SK-N-SH (cell line): ENCODE results near the gene IQGAP2. TPM values are rescaled to one million over a fixed set of nuclear protein-coding genes. Genes with fewer than 3 reads are reported as not detected.

Experiments used
- CTCF ChIA-PET: fragments of 300-600, 350-600 bp; formaldehyde crosslinking; extraction: SDS; loops from one replicate; lab custom pipeline; 2021; lab: Yijun Ruan, JAX
- POLR2A ChIA-PET: fragments of 350-600 bp; sonication (Branson Sonifier 250); formaldehyde crosslinking; extraction: SDS; loops from one replicate; lab custom pipeline; 2020; ENCODE audit warnings: antibody characterized with exemption, inconsistent platforms; lab: Yijun Ruan, JAX
- DNase-seq: peaks from one replicate; pipeline ENCODE4 v3.0.0; 2012
- H2AFZ ChIP-seq: fragments of 200-600 bp; sonication (generic); 2 replicates; pipeline ENCODE4 v1.8.1; 2016; ENCODE audit warnings: antibody characterized with exemption, mild to moderate bottlenecking, low read depth
- H3F3A ChIP-seq: fragments of 200-600 bp; sonication (generic); replicated peaks from 2 replicates; pipeline ENCODE3; 2016; ENCODE audit warnings: antibody characterized with exemption, mild to moderate bottlenecking; ENCODE audit not compliant: insufficient read depth
- H3K27ac ChIP-seq, 2 experiments: fragments of 200-500 bp in 1 of 2; fragments of 200-600 bp in 1 of 2; sonication (Bioruptor generic) in 1 of 2; sonication (generic), shearing (Covaris generic) in 1 of 2; 2 replicates each; pipeline versions ENCODE4 v1.5.1 to v1.6.1; 2014 to 2016; ENCODE audit warnings: low read depth in 2 of 2, inconsistent platforms in 1 of 2, low read length in 1 of 2, mild to moderate bottlenecking in 1 of 2, mixed read lengths in 1 of 2
- H3K27me3 ChIP-seq: fragments of 200-600 bp; sonication (generic), shearing (Covaris generic); 2 replicates; pipeline ENCODE4 v1.6.1; 2016; ENCODE audit warnings: mixed run types; ENCODE audit not compliant: insufficient read depth
- H3K36me3 ChIP-seq, 2 experiments: fragments of 200-500 bp in 1 of 2; fragments of 200-600 bp in 1 of 2; sonication (Bioruptor generic) in 1 of 2; sonication (generic) in 1 of 2; replicated peaks in 1 of 2; 2 replicates each; pipeline versions ENCODE3 to v1.5.1; 2014 to 2016; ENCODE audit warnings: low read length in 1 of 2, mild to moderate bottlenecking in 1 of 2; ENCODE audit not compliant: insufficient read depth in 2 of 2, control insufficient read depth in 1 of 2
- H3K4me1 ChIP-seq, 2 experiments: fragments of 200-500 bp in 1 of 2; fragments of 200-600 bp in 1 of 2; sonication (Bioruptor generic) in 1 of 2; sonication (generic), shearing (Covaris generic) in 1 of 2; 2 replicates each; pipeline versions ENCODE4 v1.5.1 to v1.6.1; 2014 to 2016; ENCODE audit warnings: low read depth in 1 of 2, low read length in 1 of 2, mixed run types in 1 of 2; ENCODE audit not compliant: insufficient read depth in 2 of 2, control insufficient read depth in 1 of 2
- H3K4me2 ChIP-seq: fragments of 200-600 bp; sonication (generic), shearing (Covaris generic); 2 replicates; pipeline ENCODE4 v1.6.1; 2017; ENCODE audit warnings: mixed run types
- H3K4me3 ChIP-seq, 2 experiments: fragments of 200-500 bp in 1 of 2; fragments of 200-600 bp in 1 of 2; sonication (Bioruptor generic) in 1 of 2; sonication (generic), shearing (Covaris generic) in 1 of 2; 2 replicates each; pipeline versions ENCODE4 v1.5.1 to v1.8.1; 2014 to 2016; ENCODE audit warnings: low read depth in 2 of 2, inconsistent platforms in 1 of 2, low read length in 1 of 2, mild to moderate bottlenecking in 1 of 2, mixed read lengths in 1 of 2, moderate library complexity in 1 of 2
- H3K79me2 ChIP-seq: fragments of 200-600 bp; sonication (generic); 2 replicates; pipeline ENCODE4 v1.8.1; 2017; ENCODE audit warnings: mild to moderate bottlenecking; ENCODE audit not compliant: insufficient read depth
- H3K9ac ChIP-seq: fragments of 200-600 bp; sonication (generic); 2 replicates; pipeline ENCODE4 v1.6.1; 2017; ENCODE audit warnings: mixed run types
- H3K9me2 ChIP-seq: fragments of 200-600 bp; sonication (generic); 2 replicates; pipeline ENCODE4 v1.6.1; 2017; ENCODE audit warnings: mixed run types
- H3K9me3 ChIP-seq: fragments of 200-600 bp; sonication (generic); 2 replicates; pipeline ENCODE4 v1.6.1; 2017; ENCODE audit warnings: mixed run types, mild to moderate bottlenecking, moderate library complexity
- H4K20me1 ChIP-seq: fragments of 200-600 bp; sonication (generic); 2 replicates; pipeline ENCODE4 v1.6.1; 2017; ENCODE audit warnings: mild to moderate bottlenecking, mixed run types; ENCODE audit not compliant: insufficient read depth
- ELF1 ChIP-seq: IDR thresholded peaks from 2 replicates; pipeline ENCODE4 v1.4.0; 2012
- EP300 ChIP-seq, 2 experiments: IDR thresholded peaks; 2 replicates each; pipeline versions ENCODE4 v1.4.0 to v1.6.1; 2012; ENCODE audit warnings: borderline replicate concordance in 1 of 2, low read depth in 1 of 2, low read length in 1 of 2
- EZH2phosphoT487 ChIP-seq: fragments of 200-600 bp; sonication (generic); IDR thresholded peaks from 2 replicates; pipeline ENCODE4 v1.6.1; 2017; ENCODE audit warnings: low read depth, mixed run types, mild to moderate bottlenecking, antibody characterized with exemption, moderate library complexity, borderline replicate concordance
- FOSL2 ChIP-seq: IDR thresholded peaks from 2 replicates; pipeline ENCODE4 v1.4.0; 2012; ENCODE audit warnings: low read depth, mild to moderate bottlenecking, moderate library complexity, borderline replicate concordance
- FOXJ3 ChIP-seq: sonication (generic); formaldehyde crosslinking; IDR thresholded peaks from 2 replicates; pipeline ENCODE4 v1.5.1; 2020; ENCODE audit warnings: mild to moderate bottlenecking, missing genetic modification reagents
- JUND ChIP-seq: IDR thresholded peaks from 2 replicates; pipeline ENCODE4 v1.4.0; 2012
- NFIC ChIP-seq: IDR thresholded peaks from 2 replicates; pipeline ENCODE4 v1.4.0; 2012; ENCODE audit warnings: borderline replicate concordance
- RAD21 ChIP-seq: IDR thresholded peaks from 2 replicates; pipeline ENCODE4 v1.6.1; 2012; ENCODE audit warnings: mild to moderate bottlenecking, low read length
- TAF1 ChIP-seq: IDR thresholded peaks from 2 replicates; pipeline ENCODE4 v1.6.1; 2012; ENCODE audit warnings: low read depth, mild to moderate bottlenecking, low read length, moderate library complexity, borderline replicate concordance
- TCF12 ChIP-seq: IDR thresholded peaks from 2 replicates; pipeline ENCODE4 v1.4.0; 2012
- WGBS: methylation state at CpG from one replicate; pipeline ENCODE4 v1.1.6; 2017; ENCODE audit warnings: low lambda C conversion rate; 5-methylcytosine and 5-hydroxymethylcytosine counted together
- polyA plus RNA-seq, 3 experiments: library from polyadenylated mRNA; depleted of rRNA; stranded (reverse); fragments of >200 nt; gene quantifications; 2 replicates each; pipeline ENCODE4 v1.2.3, GENCODE V29; 2012
- TF ChIP-seq, protein P1 (sequence below): IDR thresholded peaks from 2 replicates; pipeline ENCODE4; 2012
- TF ChIP-seq, protein P2 (sequence below): IDR thresholded peaks from 2 replicates; pipeline ENCODE4 v1.6.1; 2012; ENCODE audit warnings: mild to moderate bottlenecking, low read depth, low read length, moderate library complexity
- TF ChIP-seq, protein P3 (sequence below): IDR thresholded peaks from 2 replicates; pipeline ENCODE4 v1.4.0; 2012; ENCODE audit warnings: low read depth, borderline replicate concordance

The IQGAP2 gene
- polyA plus RNA-seq, 1 of the 3 experiments (the other 2 are of a cell fraction), result 2.1 TPM

DNA sequence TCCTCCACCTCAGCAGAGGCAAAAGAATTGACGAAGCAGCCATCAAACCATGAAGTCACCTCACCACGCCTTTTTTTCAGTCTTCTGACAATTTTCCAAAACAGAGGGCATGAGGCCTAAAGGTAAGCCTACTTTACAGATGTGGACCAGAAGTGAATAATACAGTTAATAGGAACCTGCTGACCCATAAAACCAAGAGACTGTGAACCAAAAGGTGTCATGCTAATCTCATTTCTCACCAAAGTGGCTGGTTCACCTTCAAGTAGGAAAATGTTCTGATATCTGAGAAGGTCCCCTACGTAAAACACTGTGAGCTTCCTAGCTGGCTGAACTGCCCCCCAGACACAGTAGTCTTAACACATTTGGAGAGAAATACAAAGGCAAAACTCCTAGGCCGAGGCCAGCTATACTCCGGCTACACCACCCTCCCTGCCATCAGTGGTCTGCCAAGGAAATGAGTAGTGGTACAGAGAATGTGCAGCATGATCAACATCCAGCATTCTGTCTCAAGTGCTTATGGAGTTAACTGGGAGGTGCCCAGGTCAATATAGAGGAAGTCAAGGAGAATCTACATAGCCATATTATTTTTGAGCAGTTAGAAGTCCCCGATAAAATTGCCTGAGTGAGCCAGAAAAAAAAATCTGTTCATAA, 239.4 kb downstream of the IQGAP2 start:
- no peaks in the 10 kb centered on the region for H3K36me3 ChIP-seq
- no peaks in the 10 kb centered on the region for H3K27me3 ChIP-seq
- ChIA-PET POLR2A (no interaction called here), CTCF (interaction anchor here (0.6 to 1.4 kb wide), 9 partner anchors 16 to 203 kb away, joined by 3 to 8 read pairs (median 3); no protein-coding TSS in a partner anchor)
- H3K9me3 ChIP-seq, result no peaks in the 10 kb centered on the region
- H3K79me2 ChIP-seq, result no peaks in the 10 kb centered on the region
- no peak for DNase-seq
- no peaks in the 10 kb centered on the region for H3F3A ChIP-seq
- no peaks in the 10 kb centered on the region for H4K20me1 ChIP-seq
- H2AFZ ChIP-seq, result peak overlapping the region; percentile 72
- 0 out of 2 replicates have a peak overlapping the region, but pooled peaks have one; percentile 8 for H3K9ac ChIP-seq
- H3K27ac ChIP-seq, result peak overlapping the region; percentile 34 to 39; a peak in 3 of 4 replicates
- no peaks in the 10 kb centered on the region for H3K9me2 ChIP-seq
- WGBS, result 74% methylated on average over 6 of the region's 6 CpGs
- no peak overlapping the region for H3K4me3 ChIP-seq
- TF ChIP-seq ELF1 (no peak), TCF12 (peak; percentile 66; the same call in 1 of the 2 replicates), TAF1 (no peak), EP300 (IDR thresholded peaks at IDR 0.05; ENCODE audit: borderline replicate concordance in 1 of 2, low read depth in 1 of 2, low read length in 1 of 2) (0 out of 4 replicates have a peak, but pooled peaks of 1 of the 2 experiments have one; percentile 27), RAD21 (no peak), JUND (peak; percentile 30; the same call in 1 of the 2 replicates), EZH2phosphoT487 (no peak), FOXJ3 (no peak), NFIC (no peak; the same call in 1 of the 2 replicates), FOSL2 (peak; percentile 39; the same call in 1 of the 2 replicates)
- TF ChIP-seq, protein P1, sequence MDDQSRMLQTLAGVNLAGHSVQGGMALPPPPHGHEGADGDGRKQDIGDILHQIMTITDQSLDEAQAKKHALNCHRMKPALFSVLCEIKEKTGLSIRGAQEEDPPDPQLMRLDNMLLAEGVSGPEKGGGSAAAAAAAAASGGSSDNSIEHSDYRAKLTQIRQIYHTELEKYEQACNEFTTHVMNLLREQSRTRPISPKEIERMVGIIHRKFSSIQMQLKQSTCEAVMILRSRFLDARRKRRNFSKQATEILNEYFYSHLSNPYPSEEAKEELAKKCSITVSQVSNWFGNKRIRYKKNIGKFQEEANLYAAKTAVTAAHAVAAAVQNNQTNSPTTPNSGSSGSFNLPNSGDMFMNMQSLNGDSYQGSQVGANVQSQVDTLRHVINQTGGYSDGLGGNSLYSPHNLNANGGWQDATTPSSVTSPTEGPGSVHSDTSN, result peak; percentile 19; the same call in 1 of the 2 replicates
- TF ChIP-seq, protein P2, sequence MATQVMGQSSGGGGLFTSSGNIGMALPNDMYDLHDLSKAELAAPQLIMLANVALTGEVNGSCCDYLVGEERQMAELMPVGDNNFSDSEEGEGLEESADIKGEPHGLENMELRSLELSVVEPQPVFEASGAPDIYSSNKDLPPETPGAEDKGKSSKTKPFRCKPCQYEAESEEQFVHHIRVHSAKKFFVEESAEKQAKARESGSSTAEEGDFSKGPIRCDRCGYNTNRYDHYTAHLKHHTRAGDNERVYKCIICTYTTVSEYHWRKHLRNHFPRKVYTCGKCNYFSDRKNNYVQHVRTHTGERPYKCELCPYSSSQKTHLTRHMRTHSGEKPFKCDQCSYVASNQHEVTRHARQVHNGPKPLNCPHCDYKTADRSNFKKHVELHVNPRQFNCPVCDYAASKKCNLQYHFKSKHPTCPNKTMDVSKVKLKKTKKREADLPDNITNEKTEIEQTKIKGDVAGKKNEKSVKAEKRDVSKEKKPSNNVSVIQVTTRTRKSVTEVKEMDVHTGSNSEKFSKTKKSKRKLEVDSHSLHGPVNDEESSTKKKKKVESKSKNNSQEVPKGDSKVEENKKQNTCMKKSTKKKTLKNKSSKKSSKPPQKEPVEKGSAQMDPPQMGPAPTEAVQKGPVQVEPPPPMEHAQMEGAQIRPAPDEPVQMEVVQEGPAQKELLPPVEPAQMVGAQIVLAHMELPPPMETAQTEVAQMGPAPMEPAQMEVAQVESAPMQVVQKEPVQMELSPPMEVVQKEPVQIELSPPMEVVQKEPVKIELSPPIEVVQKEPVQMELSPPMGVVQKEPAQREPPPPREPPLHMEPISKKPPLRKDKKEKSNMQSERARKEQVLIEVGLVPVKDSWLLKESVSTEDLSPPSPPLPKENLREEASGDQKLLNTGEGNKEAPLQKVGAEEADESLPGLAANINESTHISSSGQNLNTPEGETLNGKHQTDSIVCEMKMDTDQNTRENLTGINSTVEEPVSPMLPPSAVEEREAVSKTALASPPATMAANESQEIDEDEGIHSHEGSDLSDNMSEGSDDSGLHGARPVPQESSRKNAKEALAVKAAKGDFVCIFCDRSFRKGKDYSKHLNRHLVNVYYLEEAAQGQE, result no peak
- TF ChIP-seq, protein P3, sequence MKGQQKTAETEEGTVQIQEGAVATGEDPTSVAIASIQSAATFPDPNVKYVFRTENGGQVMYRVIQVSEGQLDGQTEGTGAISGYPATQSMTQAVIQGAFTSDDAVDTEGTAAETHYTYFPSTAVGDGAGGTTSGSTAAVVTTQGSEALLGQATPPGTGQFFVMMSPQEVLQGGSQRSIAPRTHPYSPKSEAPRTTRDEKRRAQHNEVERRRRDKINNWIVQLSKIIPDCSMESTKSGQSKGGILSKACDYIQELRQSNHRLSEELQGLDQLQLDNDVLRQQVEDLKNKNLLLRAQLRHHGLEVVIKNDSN, result no peak
- H3K4me1 ChIP-seq, result peaks cover 0 to 16% of the 10 kb centered on the region in 2 experiments; a peak in 3 of 4 replicates
- peak overlapping the region; percentile 43; the same call in 1 of the 2 replicates for H3K4me2 ChIP-seq
